ENCODE measurements around the gene KLHL35. TPM values are rescaled to one million over a fixed set of nuclear protein-coding genes. Genes with fewer than 3 reads are reported as not detected.

KLHL35 gene
- total and polyA plus RNA-seq, 2 experiments from 2014 or later: 0.10 to 0.28 TPM

- peaks cover 24% of the 10 kb centered on the region for H3K36me3 Mint-ChIP-seq (ENCODE audit: low read depth)
- H3K27ac ChIP-seq (ENCODE audit: low read depth): no peak overlapping the region
- peaks cover 51% of the 10 kb centered on the region for H3K27me3 Mint-ChIP-seq (ENCODE audit: insufficient read depth, low read depth, poor library complexity)
- H3K4me1 Mint-ChIP-seq: peaks cover 24% of the 10 kb centered on the region
- no peak overlapping the region for H3K4me2 ChIP-seq
- H4K20me1 ChIP-seq (replicated peaks; ENCODE audit: insufficient read depth): no peaks in the 10 kb centered on the region; the same call in 1 of the 2 replicates
- H3K79me2 ChIP-seq (replicated peaks; ENCODE audit: insufficient read depth): no peaks in the 10 kb centered on the region
- no peak for TF ChIP-seq NANOG (IDR thresholded peaks at IDR 0.05; ENCODE audit: borderline replicate concordance)
- no peak for TF ChIP-seq EZH2phosphoT487 (IDR thresholded peaks at IDR 0.05; ENCODE audit: unreplicated experiment)
- TF ChIP-seq, protein P1, sequence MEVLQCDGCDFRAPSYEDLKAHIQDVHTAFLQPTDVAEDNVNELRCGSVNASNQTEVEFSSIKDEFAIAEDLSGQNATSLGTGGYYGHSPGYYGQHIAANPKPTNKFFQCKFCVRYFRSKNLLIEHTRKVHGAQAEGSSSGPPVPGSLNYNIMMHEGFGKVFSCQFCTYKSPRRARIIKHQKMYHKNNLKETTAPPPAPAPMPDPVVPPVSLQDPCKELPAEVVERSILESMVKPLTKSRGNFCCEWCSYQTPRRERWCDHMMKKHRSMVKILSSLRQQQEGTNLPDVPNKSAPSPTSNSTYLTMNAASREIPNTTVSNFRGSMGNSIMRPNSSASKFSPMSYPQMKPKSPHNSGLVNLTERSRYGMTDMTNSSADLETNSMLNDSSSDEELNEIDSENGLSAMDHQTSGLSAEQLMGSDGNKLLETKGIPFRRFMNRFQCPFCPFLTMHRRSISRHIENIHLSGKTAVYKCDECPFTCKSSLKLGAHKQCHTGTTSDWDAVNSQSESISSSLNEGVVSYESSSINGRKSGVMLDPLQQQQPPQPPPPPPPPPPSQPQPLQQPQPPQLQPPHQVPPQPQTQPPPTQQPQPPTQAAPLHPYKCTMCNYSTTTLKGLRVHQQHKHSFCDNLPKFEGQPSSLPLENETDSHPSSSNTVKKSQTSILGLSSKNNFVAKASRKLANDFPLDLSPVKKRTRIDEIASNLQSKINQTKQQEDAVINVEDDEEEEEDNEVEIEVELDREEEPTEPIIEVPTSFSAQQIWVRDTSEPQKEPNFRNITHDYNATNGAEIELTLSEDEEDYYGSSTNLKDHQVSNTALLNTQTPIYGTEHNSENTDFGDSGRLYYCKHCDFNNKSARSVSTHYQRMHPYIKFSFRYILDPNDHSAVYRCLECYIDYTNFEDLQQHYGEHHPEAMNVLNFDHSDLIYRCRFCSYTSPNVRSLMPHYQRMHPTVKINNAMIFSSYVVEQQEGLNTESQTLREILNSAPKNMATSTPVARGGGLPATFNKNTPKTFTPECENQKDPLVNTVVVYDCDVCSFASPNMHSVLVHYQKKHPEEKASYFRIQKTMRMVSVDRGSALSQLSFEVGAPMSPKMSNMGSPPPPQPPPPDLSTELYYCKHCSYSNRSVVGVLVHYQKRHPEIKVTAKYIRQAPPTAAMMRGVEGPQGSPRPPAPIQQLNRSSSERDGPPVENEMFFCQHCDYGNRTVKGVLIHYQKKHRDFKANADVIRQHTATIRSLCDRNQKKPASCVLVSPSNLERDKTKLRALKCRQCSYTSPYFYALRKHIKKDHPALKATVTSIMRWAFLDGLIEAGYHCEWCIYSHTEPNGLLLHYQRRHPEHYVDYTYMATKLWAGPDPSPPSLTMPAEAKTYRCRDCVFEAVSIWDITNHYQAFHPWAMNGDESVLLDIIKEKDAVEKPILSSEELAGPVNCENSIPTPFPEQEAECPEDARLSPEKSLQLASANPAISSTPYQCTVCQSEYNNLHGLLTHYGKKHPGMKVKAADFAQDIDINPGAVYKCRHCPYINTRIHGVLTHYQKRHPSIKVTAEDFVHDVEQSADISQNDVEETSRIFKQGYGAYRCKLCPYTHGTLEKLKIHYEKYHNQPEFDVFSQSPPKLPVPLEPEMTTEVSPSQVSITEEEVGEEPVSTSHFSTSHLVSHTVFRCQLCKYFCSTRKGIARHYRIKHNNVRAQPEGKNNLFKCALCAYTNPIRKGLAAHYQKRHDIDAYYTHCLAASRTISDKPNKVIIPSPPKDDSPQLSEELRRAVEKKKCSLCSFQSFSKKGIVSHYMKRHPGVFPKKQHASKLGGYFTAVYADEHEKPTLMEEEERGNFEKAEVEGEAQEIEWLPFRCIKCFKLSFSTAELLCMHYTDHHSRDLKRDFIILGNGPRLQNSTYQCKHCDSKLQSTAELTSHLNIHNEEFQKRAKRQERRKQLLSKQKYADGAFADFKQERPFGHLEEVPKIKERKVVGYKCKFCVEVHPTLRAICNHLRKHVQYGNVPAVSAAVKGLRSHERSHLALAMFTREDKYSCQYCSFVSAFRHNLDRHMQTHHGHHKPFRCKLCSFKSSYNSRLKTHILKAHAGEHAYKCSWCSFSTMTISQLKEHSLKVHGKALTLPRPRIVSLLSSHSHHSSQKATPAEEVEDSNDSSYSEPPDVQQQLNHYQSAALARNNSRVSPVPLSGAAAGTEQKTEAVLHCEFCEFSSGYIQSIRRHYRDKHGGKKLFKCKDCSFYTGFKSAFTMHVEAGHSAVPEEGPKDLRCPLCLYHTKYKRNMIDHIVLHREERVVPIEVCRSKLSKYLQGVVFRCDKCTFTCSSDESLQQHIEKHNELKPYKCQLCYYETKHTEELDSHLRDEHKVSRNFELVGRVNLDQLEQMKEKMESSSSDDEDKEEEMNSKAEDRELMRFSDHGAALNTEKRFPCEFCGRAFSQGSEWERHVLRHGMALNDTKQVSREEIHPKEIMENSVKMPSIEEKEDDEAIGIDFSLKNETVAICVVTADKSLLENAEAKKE (CRISPR knock-in tag; IDR thresholded peaks at IDR 0.05): no peak
- TF ChIP-seq CTCF (conservative IDR thresholded peaks at IDR 0.05; ENCODE audit: low read depth in 2 of 2): no peak
- no peak for TF ChIP-seq JUNB (IDR thresholded peaks at IDR 0.05; ENCODE audit: unreplicated experiment)
- TF ChIP-seq ZNF331 (CRISPR knock-in tag; IDR thresholded peaks at IDR 0.05; ENCODE audit: low read depth): no peak
- TF ChIP-seq CREB1 (CRISPR knock-in tag; IDR thresholded peaks at IDR 0.05; ENCODE audit: low read depth): no peak
- TF ChIP-seq ZNF114 (CRISPR knock-in tag; IDR thresholded peaks at IDR 0.05): no peak
- TF ChIP-seq STAT1 (IDR thresholded peaks at IDR 0.05; ENCODE audit: unreplicated experiment): no peak
- TF ChIP-seq ETS1 (IDR thresholded peaks at IDR 0.05): no peak
- no peak for TF ChIP-seq REST (IDR thresholded peaks at IDR 0.05; ENCODE audit: unreplicated experiment)
- no peak for TF ChIP-seq POLR2AphosphoS5 (IDR thresholded peaks at IDR 0.05; ENCODE audit: low read depth)
- TF ChIP-seq EZH2 (IDR thresholded peaks at IDR 0.05; ENCODE audit: low read depth, unreplicated experiment): no peak
- peaks cover 21% of the 10 kb centered on the region for H3K9me3 Mint-ChIP-seq
- peaks cover 13% of the 10 kb centered on the region for H3K4me1 ChIP-seq (ENCODE audit: insufficient read depth)
- no peak overlapping the region for H2AFZ ChIP-seq
- H3K4me3 ChIP-seq: no peak overlapping the region
- DNase-seq (ENCODE audit: low spot score) (no peak), ATAC-seq (no peak)
- H3K27ac Mint-ChIP-seq: no peak overlapping the region
- no peaks in the 10 kb centered on the region for H3K9me2 ChIP-seq (ENCODE audit: insufficient read depth)
- H3K27me3 ChIP-seq (ENCODE audit: insufficient read depth): peaks cover 53% of the 10 kb centered on the region
- H3F3A ChIP-seq (replicated peaks; ENCODE audit: low read depth): peaks cover 6% of the 10 kb centered on the region; the same call in 1 of the 2 replicates
- no peak overlapping the region for H3K4me3 Mint-ChIP-seq
- no peaks in the 10 kb centered on the region for H3K36me3 ChIP-seq (ENCODE audit: insufficient read depth)
Measured at GRCh38 chr11:75427181-75427580, 5.8 kb downstream of the KLHL35 start.

Measured in GM23338 (cell line).